SK-N-SH (cell line): ENCODE data around the gene MOCOS. TPM values are rescaled to one million over a fixed set of nuclear protein-coding genes. Genes with fewer than 3 reads are reported as not detected.

Experiments used
- CTCF ChIA-PET: fragments of 300-600, 350-600 bp; formaldehyde crosslinking; extraction: SDS; loops from one replicate; lab custom pipeline; 2021; lab: Yijun Ruan, JAX
- POLR2A ChIA-PET: fragments of 350-600 bp; sonication (Branson Sonifier 250); formaldehyde crosslinking; extraction: SDS; loops from one replicate; lab custom pipeline; 2020; ENCODE audit warnings: antibody characterized with exemption, inconsistent platforms; lab: Yijun Ruan, JAX
- DNase-seq: peaks from one replicate; pipeline ENCODE4 v3.0.0; 2012
- H2AFZ ChIP-seq: fragments of 200-600 bp; sonication (generic); 2 replicates; pipeline ENCODE4 v1.8.1; 2016; ENCODE audit warnings: antibody characterized with exemption, mild to moderate bottlenecking, low read depth
- H3F3A ChIP-seq: fragments of 200-600 bp; sonication (generic); replicated peaks from 2 replicates; pipeline ENCODE3; 2016; ENCODE audit warnings: antibody characterized with exemption, mild to moderate bottlenecking; ENCODE audit not compliant: insufficient read depth
- H3K27ac ChIP-seq, 2 experiments: fragments of 200-500 bp in 1 of 2; fragments of 200-600 bp in 1 of 2; sonication (Bioruptor generic) in 1 of 2; sonication (generic), shearing (Covaris generic) in 1 of 2; 2 replicates each; pipeline versions ENCODE4 v1.5.1 to v1.6.1; 2014 to 2016; ENCODE audit warnings: low read depth in 2 of 2, inconsistent platforms in 1 of 2, low read length in 1 of 2, mild to moderate bottlenecking in 1 of 2, mixed read lengths in 1 of 2
- H3K27me3 ChIP-seq: fragments of 200-600 bp; sonication (generic), shearing (Covaris generic); 2 replicates; pipeline ENCODE4 v1.6.1; 2016; ENCODE audit warnings: mixed run types; ENCODE audit not compliant: insufficient read depth
- H3K36me3 ChIP-seq, 2 experiments: fragments of 200-500 bp in 1 of 2; fragments of 200-600 bp in 1 of 2; sonication (Bioruptor generic) in 1 of 2; sonication (generic) in 1 of 2; replicated peaks in 1 of 2; 2 replicates each; pipeline versions ENCODE3 to v1.5.1; 2014 to 2016; ENCODE audit warnings: low read length in 1 of 2, mild to moderate bottlenecking in 1 of 2; ENCODE audit not compliant: insufficient read depth in 2 of 2, control insufficient read depth in 1 of 2
- H3K4me1 ChIP-seq, 2 experiments: fragments of 200-500 bp in 1 of 2; fragments of 200-600 bp in 1 of 2; sonication (Bioruptor generic) in 1 of 2; sonication (generic), shearing (Covaris generic) in 1 of 2; 2 replicates each; pipeline versions ENCODE4 v1.5.1 to v1.6.1; 2014 to 2016; ENCODE audit warnings: low read depth in 1 of 2, low read length in 1 of 2, mixed run types in 1 of 2; ENCODE audit not compliant: insufficient read depth in 2 of 2, control insufficient read depth in 1 of 2
- H3K4me2 ChIP-seq: fragments of 200-600 bp; sonication (generic), shearing (Covaris generic); 2 replicates; pipeline ENCODE4 v1.6.1; 2017; ENCODE audit warnings: mixed run types
- H3K4me3 ChIP-seq, 2 experiments: fragments of 200-500 bp in 1 of 2; fragments of 200-600 bp in 1 of 2; sonication (Bioruptor generic) in 1 of 2; sonication (generic), shearing (Covaris generic) in 1 of 2; 2 replicates each; pipeline versions ENCODE4 v1.5.1 to v1.8.1; 2014 to 2016; ENCODE audit warnings: low read depth in 2 of 2, inconsistent platforms in 1 of 2, low read length in 1 of 2, mild to moderate bottlenecking in 1 of 2, mixed read lengths in 1 of 2, moderate library complexity in 1 of 2
- H3K79me2 ChIP-seq: fragments of 200-600 bp; sonication (generic); 2 replicates; pipeline ENCODE4 v1.8.1; 2017; ENCODE audit warnings: mild to moderate bottlenecking; ENCODE audit not compliant: insufficient read depth
- H3K9ac ChIP-seq: fragments of 200-600 bp; sonication (generic); 2 replicates; pipeline ENCODE4 v1.6.1; 2017; ENCODE audit warnings: mixed run types
- H3K9me2 ChIP-seq: fragments of 200-600 bp; sonication (generic); 2 replicates; pipeline ENCODE4 v1.6.1; 2017; ENCODE audit warnings: mixed run types
- H3K9me3 ChIP-seq: fragments of 200-600 bp; sonication (generic); 2 replicates; pipeline ENCODE4 v1.6.1; 2017; ENCODE audit warnings: mixed run types, mild to moderate bottlenecking, moderate library complexity
- H4K20me1 ChIP-seq: fragments of 200-600 bp; sonication (generic); 2 replicates; pipeline ENCODE4 v1.6.1; 2017; ENCODE audit warnings: mild to moderate bottlenecking, mixed run types; ENCODE audit not compliant: insufficient read depth
- CHD2 ChIP-seq: fragments of 150-350 bp; IDR thresholded peaks from 2 replicates; pipeline ENCODE4 v1.6.1; 2018; ENCODE audit warnings: low read length; ENCODE audit not compliant: partially characterized antibody
- EP300 ChIP-seq, 2 experiments: IDR thresholded peaks; 2 replicates each; pipeline versions ENCODE4 v1.4.0 to v1.6.1; 2012; ENCODE audit warnings: borderline replicate concordance in 1 of 2, low read depth in 1 of 2, low read length in 1 of 2
- EZH2phosphoT487 ChIP-seq: fragments of 200-600 bp; sonication (generic); IDR thresholded peaks from 2 replicates; pipeline ENCODE4 v1.6.1; 2017; ENCODE audit warnings: low read depth, mixed run types, mild to moderate bottlenecking, antibody characterized with exemption, moderate library complexity, borderline replicate concordance
- FOSL2 ChIP-seq: IDR thresholded peaks from 2 replicates; pipeline ENCODE4 v1.4.0; 2012; ENCODE audit warnings: low read depth, mild to moderate bottlenecking, moderate library complexity, borderline replicate concordance
- FOXM1 ChIP-seq: IDR thresholded peaks from 2 replicates; pipeline ENCODE4 v1.4.0; 2012; ENCODE audit warnings: low read depth, mild to moderate bottlenecking
- MXI1 ChIP-seq: IDR thresholded peaks from 2 replicates; pipeline ENCODE4 v1.6.1; 2012; ENCODE audit warnings: mild to moderate bottlenecking, low read depth, low read length, improper control_type of control experiment
- NFIC ChIP-seq: IDR thresholded peaks from 2 replicates; pipeline ENCODE4 v1.4.0; 2012; ENCODE audit warnings: borderline replicate concordance
- RAD21 ChIP-seq: IDR thresholded peaks from 2 replicates; pipeline ENCODE4 v1.6.1; 2012; ENCODE audit warnings: mild to moderate bottlenecking, low read length
- RFX5 ChIP-seq: IDR thresholded peaks from 2 replicates; pipeline ENCODE4 v1.6.1; 2012; ENCODE audit warnings: mild to moderate bottlenecking, improper control_type of control experiment, low read length
- SMC3 ChIP-seq: IDR thresholded peaks from 2 replicates; pipeline ENCODE4 v1.6.1; 2012; ENCODE audit warnings: low read depth, low read length, improper control_type of control experiment
- TCF12 ChIP-seq: IDR thresholded peaks from 2 replicates; pipeline ENCODE4 v1.4.0; 2012
- USF2 ChIP-seq: fragments of 150-350 bp; IDR thresholded peaks from 2 replicates; pipeline ENCODE4 v1.6.1; 2017; ENCODE audit warnings: antibody characterized with exemption, low read length, low read depth, borderline replicate concordance
- whole genome bisulfite sequencing: methylation state at CpG from one replicate; pipeline ENCODE4 v1.1.6; 2017; ENCODE audit warnings: low lambda C conversion rate; 5-methylcytosine and 5-hydroxymethylcytosine counted together
- polyA plus RNA-seq, 3 experiments: library from polyadenylated mRNA; depleted of rRNA; stranded (reverse); fragments of >200 nt; gene quantifications; 2 replicates each; pipeline ENCODE4 v1.2.3, GENCODE V29; 2012
- TF ChIP-seq, protein P1 (sequence below): IDR thresholded peaks from 2 replicates; pipeline ENCODE4 v1.6.1; 2012; ENCODE audit warnings: mild to moderate bottlenecking, low read depth, low read length, moderate library complexity

MOCOS gene
- polyA plus RNA-seq, 1 of the 3 experiments (the other 2 are of a cell fraction): 1.2 TPM

DNA sequence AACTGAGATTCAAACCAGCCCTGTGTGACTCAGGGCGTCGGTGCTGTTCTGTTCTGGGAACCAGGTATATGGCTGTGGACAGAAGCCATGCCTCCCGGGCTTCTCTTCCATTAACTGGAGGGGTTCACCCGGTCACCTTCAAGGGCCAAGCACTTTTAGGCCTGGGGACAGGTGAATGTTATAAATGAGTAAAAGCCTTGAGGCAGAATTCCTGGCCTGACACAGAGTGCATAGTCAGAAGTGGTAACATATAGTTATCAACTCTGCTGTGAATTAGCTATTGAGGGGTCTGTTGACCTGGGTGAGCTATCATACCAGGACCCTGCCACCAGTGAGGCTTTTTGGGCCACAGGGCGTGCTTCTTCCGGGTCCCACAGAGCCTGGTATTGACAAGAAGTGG is 112.9 kb downstream of the MOCOS start:
- H3K4me1 ChIP-seq: peaks cover 0 to 25% of the 10 kb centered on the region in 2 experiments; a peak in 2 of 4 replicates
- no peak overlapping the region for H3K4me3 ChIP-seq
- H3K27me3 ChIP-seq: peaks cover 10% of the 10 kb centered on the region; the same call in 1 of the 2 replicates
- no peak overlapping the region for H3K4me2 ChIP-seq
- CTCF ChIA-PET: interaction anchor here (1.4 to 1.5 kb wide), 3 partner anchors 112 to 283 kb away, joined by 3 to 5 read pairs (median 5); no protein-coding TSS in a partner anchor
- no peaks in the 10 kb centered on the region for H4K20me1 ChIP-seq
- DNase-seq: no peak
- no peaks in the 10 kb centered on the region for H3K9me2 ChIP-seq
- POLR2A ChIA-PET: interaction anchor here (1.1 kb wide), 1 partner anchor 9 kb away, joined by 3 read pairs; no protein-coding TSS in a partner anchor
- no peak overlapping the region for H2AFZ ChIP-seq
- WGBS: 86% methylated on average over 4 of the region's 6 CpGs
- no peak overlapping the region for H3K9ac ChIP-seq
- no peaks in the 10 kb centered on the region for H3F3A ChIP-seq
- TF ChIP-seq FOXM1: no peak
- no peak for TF ChIP-seq FOSL2
- no peak for TF ChIP-seq RAD21
- TF ChIP-seq NFIC: no peak
- TF ChIP-seq MXI1: no peak
- no peak for TF ChIP-seq TCF12
- no peak for TF ChIP-seq SMC3
- no peak for TF ChIP-seq RFX5
- no peak for TF ChIP-seq CHD2
- TF ChIP-seq, protein P1, sequence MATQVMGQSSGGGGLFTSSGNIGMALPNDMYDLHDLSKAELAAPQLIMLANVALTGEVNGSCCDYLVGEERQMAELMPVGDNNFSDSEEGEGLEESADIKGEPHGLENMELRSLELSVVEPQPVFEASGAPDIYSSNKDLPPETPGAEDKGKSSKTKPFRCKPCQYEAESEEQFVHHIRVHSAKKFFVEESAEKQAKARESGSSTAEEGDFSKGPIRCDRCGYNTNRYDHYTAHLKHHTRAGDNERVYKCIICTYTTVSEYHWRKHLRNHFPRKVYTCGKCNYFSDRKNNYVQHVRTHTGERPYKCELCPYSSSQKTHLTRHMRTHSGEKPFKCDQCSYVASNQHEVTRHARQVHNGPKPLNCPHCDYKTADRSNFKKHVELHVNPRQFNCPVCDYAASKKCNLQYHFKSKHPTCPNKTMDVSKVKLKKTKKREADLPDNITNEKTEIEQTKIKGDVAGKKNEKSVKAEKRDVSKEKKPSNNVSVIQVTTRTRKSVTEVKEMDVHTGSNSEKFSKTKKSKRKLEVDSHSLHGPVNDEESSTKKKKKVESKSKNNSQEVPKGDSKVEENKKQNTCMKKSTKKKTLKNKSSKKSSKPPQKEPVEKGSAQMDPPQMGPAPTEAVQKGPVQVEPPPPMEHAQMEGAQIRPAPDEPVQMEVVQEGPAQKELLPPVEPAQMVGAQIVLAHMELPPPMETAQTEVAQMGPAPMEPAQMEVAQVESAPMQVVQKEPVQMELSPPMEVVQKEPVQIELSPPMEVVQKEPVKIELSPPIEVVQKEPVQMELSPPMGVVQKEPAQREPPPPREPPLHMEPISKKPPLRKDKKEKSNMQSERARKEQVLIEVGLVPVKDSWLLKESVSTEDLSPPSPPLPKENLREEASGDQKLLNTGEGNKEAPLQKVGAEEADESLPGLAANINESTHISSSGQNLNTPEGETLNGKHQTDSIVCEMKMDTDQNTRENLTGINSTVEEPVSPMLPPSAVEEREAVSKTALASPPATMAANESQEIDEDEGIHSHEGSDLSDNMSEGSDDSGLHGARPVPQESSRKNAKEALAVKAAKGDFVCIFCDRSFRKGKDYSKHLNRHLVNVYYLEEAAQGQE: no peak
- TF ChIP-seq USF2: no peak
- TF ChIP-seq EP300 (IDR thresholded peaks at IDR 0.05; ENCODE audit: borderline replicate concordance in 1 of 2, low read depth in 1 of 2, low read length in 1 of 2): no peak
- TF ChIP-seq EZH2phosphoT487: no peak
- H3K36me3 ChIP-seq: no peaks in the 10 kb centered on the region
- peaks cover 7% of the 10 kb centered on the region; the same call in 1 of the 2 replicates for H3K79me2 ChIP-seq
- no peak overlapping the region for H3K27ac ChIP-seq
- no peaks in the 10 kb centered on the region for H3K9me3 ChIP-seq
